Measurements from ENCODE around the gene DEFB131A. TPM values are rescaled to one million over a fixed set of nuclear protein-coding genes. Genes with fewer than 3 reads are reported as not detected.
"Not testable (repeated sequence)": the region's sequence is repeated elsewhere in the genome, so short reads cannot be mapped to it uniquely, and the experiment has no call there.

DEFB131A gene
- total and polyA plus RNA-seq, 4 experiments from 2014 or later, result not detected

GRCh38 chr4:9436728-9437127, 7.5 kb upstream of the DEFB131A start:
- intact Hi-C loops (cut with micrococcal nuclease); H3K27ac Mint-ChIP-seq; H3K4me3 Mint-ChIP-seq; H3K4me1 Mint-ChIP-seq; H3K36me3 Mint-ChIP-seq; H3K4me1 ChIP-seq (ENCODE audit: insufficient read depth, low read length); POLR2A ChIA-PET (ENCODE audit: partially characterized antibody); H3K36me3 ChIP-seq (ENCODE audit: insufficient read depth, low read length); H3K9me3 Mint-ChIP-seq; H3K4me3 ChIP-seq (ENCODE audit: low read length in 2 of 2); H3K27me3 Mint-ChIP-seq; H3K27me3 ChIP-seq (ENCODE audit: insufficient read depth, low read length); H3K9me3 ChIP-seq (ENCODE audit: control insufficient read depth in 1 of 2, low read length in 2 of 2); CTCF ChIA-PET (ENCODE audit: partially characterized antibody); DNase-seq; H3K27ac ChIP-seq (ENCODE audit: low read depth, low read length): not testable (repeated sequence)

GRCh38 chr4:9442355-9442754, 1.9 kb upstream of the DEFB131A start:
- H3K4me1 ChIP-seq (ENCODE audit: insufficient read depth, low read length); H3K27me3 ChIP-seq (ENCODE audit: insufficient read depth, low read length); H3K27ac Mint-ChIP-seq; DNase-seq; H3K36me3 Mint-ChIP-seq; H3K4me3 ChIP-seq (ENCODE audit: low read length in 2 of 2); H3K9me3 Mint-ChIP-seq; H3K36me3 ChIP-seq (ENCODE audit: insufficient read depth, low read length); H3K4me3 Mint-ChIP-seq; H3K9me3 ChIP-seq (ENCODE audit: control insufficient read depth in 1 of 2, low read length in 2 of 2); CTCF ChIA-PET (ENCODE audit: partially characterized antibody); H3K4me1 Mint-ChIP-seq; intact Hi-C loops (cut with micrococcal nuclease); H3K27me3 Mint-ChIP-seq; H3K27ac ChIP-seq (ENCODE audit: low read depth, low read length); POLR2A ChIA-PET (ENCODE audit: partially characterized antibody): not testable (repeated sequence)

- H3K4me3 Mint-ChIP-seq; H3K4me1 Mint-ChIP-seq; H3K36me3 ChIP-seq (ENCODE audit: insufficient read depth, low read length); POLR2A ChIA-PET (ENCODE audit: partially characterized antibody); H3K4me3 ChIP-seq (ENCODE audit: low read length in 2 of 2); intact Hi-C loops (cut with micrococcal nuclease); H3K4me1 ChIP-seq (ENCODE audit: insufficient read depth, low read length); H3K9me3 Mint-ChIP-seq; H3K27me3 Mint-ChIP-seq; H3K9me3 ChIP-seq (ENCODE audit: control insufficient read depth in 1 of 2, low read length in 2 of 2); DNase-seq; H3K27ac ChIP-seq (ENCODE audit: low read depth, low read length); H3K27me3 ChIP-seq (ENCODE audit: insufficient read depth, low read length); CTCF ChIA-PET (ENCODE audit: partially characterized antibody); H3K36me3 Mint-ChIP-seq; H3K27ac Mint-ChIP-seq: not testable (repeated sequence)
Observed at GRCh38 chr4:9444681-9445080, 467 bp downstream of the DEFB131A start.

- intact Hi-C loops (cut with micrococcal nuclease); H3K27me3 Mint-ChIP-seq; H3K4me1 ChIP-seq (ENCODE audit: insufficient read depth, low read length); DNase-seq; H3K4me3 ChIP-seq (ENCODE audit: low read length in 2 of 2); H3K9me3 ChIP-seq (ENCODE audit: control insufficient read depth in 1 of 2, low read length in 2 of 2); H3K36me3 ChIP-seq (ENCODE audit: insufficient read depth, low read length); CTCF ChIA-PET (ENCODE audit: partially characterized antibody); H3K4me1 Mint-ChIP-seq; H3K9me3 Mint-ChIP-seq; POLR2A ChIA-PET (ENCODE audit: partially characterized antibody); H3K36me3 Mint-ChIP-seq; H3K4me3 Mint-ChIP-seq; H3K27ac ChIP-seq (ENCODE audit: low read depth, low read length); H3K27me3 ChIP-seq (ENCODE audit: insufficient read depth, low read length); H3K27ac Mint-ChIP-seq: not testable (repeated sequence)
Observed at GRCh38 chr4:9452251-9452650, 8.0 kb downstream of the DEFB131A start.

GRCh38 chr4:9454284-9454683, 10.1 kb downstream of the DEFB131A start:
- H3K36me3 ChIP-seq (ENCODE audit: insufficient read depth, low read length); H3K4me1 Mint-ChIP-seq; CTCF ChIA-PET (ENCODE audit: partially characterized antibody); H3K27me3 ChIP-seq (ENCODE audit: insufficient read depth, low read length); DNase-seq; H3K36me3 Mint-ChIP-seq; H3K4me3 Mint-ChIP-seq; POLR2A ChIA-PET (ENCODE audit: partially characterized antibody); H3K4me1 ChIP-seq (ENCODE audit: insufficient read depth, low read length); H3K27me3 Mint-ChIP-seq; H3K27ac ChIP-seq (ENCODE audit: low read depth, low read length); H3K27ac Mint-ChIP-seq; H3K4me3 ChIP-seq (ENCODE audit: low read length in 2 of 2); H3K9me3 Mint-ChIP-seq; intact Hi-C loops (cut with micrococcal nuclease); H3K9me3 ChIP-seq (ENCODE audit: control insufficient read depth in 1 of 2, low read length in 2 of 2): not testable (repeated sequence)

- H3K27ac ChIP-seq (ENCODE audit: low read depth, low read length); H3K4me1 Mint-ChIP-seq; H3K36me3 Mint-ChIP-seq; H3K9me3 ChIP-seq (ENCODE audit: control insufficient read depth in 1 of 2, low read length in 2 of 2); H3K27me3 ChIP-seq (ENCODE audit: insufficient read depth, low read length); CTCF ChIA-PET (ENCODE audit: partially characterized antibody); H3K4me3 ChIP-seq (ENCODE audit: low read length in 2 of 2); POLR2A ChIA-PET (ENCODE audit: partially characterized antibody); H3K9me3 Mint-ChIP-seq; DNase-seq; H3K27ac Mint-ChIP-seq; H3K4me3 Mint-ChIP-seq; H3K4me1 ChIP-seq (ENCODE audit: insufficient read depth, low read length); H3K36me3 ChIP-seq (ENCODE audit: insufficient read depth, low read length); intact Hi-C loops (cut with micrococcal nuclease); H3K27me3 Mint-ChIP-seq: not testable (repeated sequence)
Observed at GRCh38 chr4:9455046-9455445, 10.8 kb downstream of the DEFB131A start.

GRCh38 chr4:9479466-9479865, 35.3 kb downstream of the DEFB131A start:
- POLR2A ChIA-PET (ENCODE audit: partially characterized antibody); H3K36me3 ChIP-seq (ENCODE audit: insufficient read depth, low read length); H3K4me3 Mint-ChIP-seq; H3K27ac Mint-ChIP-seq; H3K4me1 Mint-ChIP-seq; H3K27me3 ChIP-seq (ENCODE audit: insufficient read depth, low read length); H3K9me3 ChIP-seq (ENCODE audit: control insufficient read depth in 1 of 2, low read length in 2 of 2); H3K4me3 ChIP-seq (ENCODE audit: low read length in 2 of 2); H3K27ac ChIP-seq (ENCODE audit: low read depth, low read length); H3K9me3 Mint-ChIP-seq; H3K4me1 ChIP-seq (ENCODE audit: insufficient read depth, low read length); DNase-seq; intact Hi-C loops (cut with micrococcal nuclease); H3K27me3 Mint-ChIP-seq; H3K36me3 Mint-ChIP-seq; CTCF ChIA-PET (ENCODE audit: partially characterized antibody): not testable (repeated sequence)

- H3K4me1 Mint-ChIP-seq; CTCF ChIA-PET (ENCODE audit: partially characterized antibody); H3K4me1 ChIP-seq (ENCODE audit: insufficient read depth, low read length); H3K27me3 Mint-ChIP-seq; POLR2A ChIA-PET (ENCODE audit: partially characterized antibody); H3K36me3 ChIP-seq (ENCODE audit: insufficient read depth, low read length); H3K4me3 ChIP-seq (ENCODE audit: low read length in 2 of 2); H3K27ac Mint-ChIP-seq; DNase-seq; H3K27me3 ChIP-seq (ENCODE audit: insufficient read depth, low read length); H3K27ac ChIP-seq (ENCODE audit: low read depth, low read length); H3K9me3 Mint-ChIP-seq; H3K9me3 ChIP-seq (ENCODE audit: control insufficient read depth in 1 of 2, low read length in 2 of 2); H3K4me3 Mint-ChIP-seq; H3K36me3 Mint-ChIP-seq; intact Hi-C loops (cut with micrococcal nuclease): not testable (repeated sequence)
Observed at GRCh38 chr4:9480066-9480465, 35.9 kb downstream of the DEFB131A start.
